AG20443 (cell line): ENCODE measurements around the gene PRSS8.
"Not testable (repeated sequence)": the region's sequence is repeated elsewhere in the genome, so short reads cannot be mapped to it uniquely, and the experiment has no call there.

Experiments
- DNase-seq: peaks from one replicate; pipeline ENCODE4 v3.0.0; 2012; ENCODE audit warnings: low spot score, mixed read lengths

PRSS8 gene

GRCh38 chr16:31135535-31136286, at the start of gene PRSS8:
TSS of gene PRSS8 (minus strand) at chr16:31135727. CDS start at chr16:31135498, 229 bp downstream.
- DNase-seq: no peak

- DNase-seq: no peak
These were observed 49.4 kb upstream of the PRSS8 start for GRCh38 chr16:31184888-31185287.

GRCh38 chr16:31183432-31184428, 48.2 kb upstream of the PRSS8 start:
- no peak for DNase-seq

- no peak for DNase-seq
These were observed 46.9 kb upstream of the PRSS8 start for GRCh38 chr16:31182391-31182790.

GRCh38 chr16:31181102-31181830, 45.7 kb upstream of the PRSS8 start:
- peak; percentile 43 for DNase-seq

- peak; percentile 98 for DNase-seq
These were observed 44.4 kb upstream of the PRSS8 start, which contains the start of gene FUS for GRCh38 chr16:31179747-31180459. TSS of gene FUS (plus strand) at chr16:31180139. CDS start at chr16:31180215, 76 bp downstream.

- peak; percentile 45 for DNase-seq
These were observed 43.8 kb upstream of the PRSS8 start for GRCh38 chr16:31179219-31179746.

GRCh38 chr16:31177136-31177535, 41.6 kb upstream of the PRSS8 start:
- no peak for DNase-seq

GRCh38 chr16:31170048-31170447, 34.5 kb upstream of the PRSS8 start:
- not testable (repeated sequence) for DNase-seq

- no peak for DNase-seq
These were observed 33.3 kb upstream of the PRSS8 start for GRCh38 chr16:31168848-31169247.

GRCh38 chr16:31167315-31167714, 31.8 kb upstream of the PRSS8 start:
- no peak for DNase-seq

GRCh38 chr16:31157136-31157535, 21.6 kb upstream of the PRSS8 start:
- DNase-seq: no peak

- DNase-seq: not testable (repeated sequence)
These were observed 15.4 kb upstream of the PRSS8 start for GRCh38 chr16:31150976-31151375.

- DNase-seq: no peak
These were observed 14.7 kb upstream of the PRSS8 start, which contains the start of gene PRSS36 for GRCh38 chr16:31149894-31150890. TSS of gene PRSS36 (minus strand) at chr16:31150066. CDS start at chr16:31150035, 31 bp downstream.

GRCh38 chr16:31149332-31149731, 13.8 kb upstream of the PRSS8 start:
- no peak for DNase-seq

- no peak for DNase-seq
These were observed 13.4 kb upstream of the PRSS8 start for GRCh38 chr16:31148896-31149295.

GRCh38 chr16:31148281-31148728, 12.8 kb upstream of the PRSS8 start:
- no peak for DNase-seq

- no peak for DNase-seq
These were observed 12.0 kb upstream of the PRSS8 start for GRCh38 chr16:31147574-31147973.

- DNase-seq: no peak
These were observed 10.0 kb upstream of the PRSS8 start for GRCh38 chr16:31145398-31145990.
